Memory B cell (primary cell): Measurements from ENCODE around the gene ITGB5.
A peak's percentile ranks its signal among the peaks of the same experiment; 100 is the strongest.

ENCODE experiments used
- ATAC-seq: fragments of 150-1000 bp; cut with Tn5 transposase; 2 replicates; pipeline ENCODE4 v1.10.0; 2021; ENCODE audit warnings: low read depth, mild to moderate bottlenecking, moderate library complexity
- DNase-seq, 2 donors: peaks; one replicate each; pipeline ENCODE4 v3.0.0; 2022; ENCODE audit warnings: low spot score in 2 of 2
- H3K27ac Mint-ChIP-seq: one replicate; pipeline ENCODE4 v1.8.0; 2022; ENCODE audit warnings: mild to moderate bottlenecking, moderate library complexity, mixed read lengths
- H3K27me3 Mint-ChIP-seq: one replicate; pipeline ENCODE4 v1.8.0; 2022; ENCODE audit warnings: mixed read lengths
- H3K36me3 Mint-ChIP-seq: one replicate; pipeline ENCODE4 v1.8.0; 2022; ENCODE audit warnings: mild to moderate bottlenecking, mixed read lengths
- H3K4me1 Mint-ChIP-seq: one replicate; pipeline ENCODE4 v1.8.0; 2022; ENCODE audit warnings: mixed read lengths
- H3K4me3 Mint-ChIP-seq: one replicate; pipeline ENCODE4 v1.8.0; 2022; ENCODE audit warnings: mild to moderate bottlenecking, moderate library complexity, mixed read lengths
- H3K9me3 Mint-ChIP-seq: one replicate; pipeline ENCODE4 v1.8.0; 2022; ENCODE audit warnings: mixed read lengths

The ITGB5 gene

DNA sequence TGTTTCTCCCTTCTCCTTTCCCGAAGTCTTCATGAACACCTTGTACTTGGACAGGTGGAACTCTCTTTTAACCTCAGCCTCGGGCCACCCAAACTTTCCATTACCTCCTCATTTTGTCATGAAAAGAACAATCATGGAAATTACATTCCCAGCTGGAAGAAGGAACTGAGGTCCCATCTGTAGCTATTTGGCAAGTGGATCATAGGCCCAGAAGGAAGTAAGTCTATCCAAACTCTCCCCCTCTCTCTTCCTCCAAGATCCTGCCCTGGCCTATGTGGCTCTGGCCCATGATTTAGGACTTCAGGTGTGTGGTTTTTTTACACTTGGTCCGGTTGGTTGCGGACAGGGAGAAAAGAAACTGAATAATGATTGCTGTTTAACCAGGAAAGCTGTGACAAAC, 44.1 kb downstream of the ITGB5 start:
- no peak for DNase-seq
- Mint-ChIP-seq H3K4me1 (no peaks in the 10 kb centered on the region), H3K9me3 (no peaks in the 10 kb centered on the region), H3K4me3 (no peak overlapping the region), H3K27me3 (peaks cover 10% of the 10 kb centered on the region), H3K36me3 (peaks cover 2% of the 10 kb centered on the region), H3K27ac (no peak overlapping the region)
- ATAC-seq, result no peak

- H3K36me3 Mint-ChIP-seq, result peaks cover 2% of the 10 kb centered on the region
- ATAC-seq, result no peak
- no peaks in the 10 kb centered on the region for H3K4me1 Mint-ChIP-seq
- H3K27ac Mint-ChIP-seq, result no peak overlapping the region
- H3K4me3 Mint-ChIP-seq, result no peak overlapping the region
- no peaks in the 10 kb centered on the region for H3K9me3 Mint-ChIP-seq
- no peak for DNase-seq
- peaks cover 11% of the 10 kb centered on the region for H3K27me3 Mint-ChIP-seq
Measured at GRCh38 chr3:124841517-124841916, 45.6 kb downstream of the ITGB5 start.

- H3K36me3 Mint-ChIP-seq, result peaks cover 2% of the 10 kb centered on the region
- no peak for ATAC-seq
- H3K4me3 Mint-ChIP-seq, result no peak overlapping the region
- H3K9me3 Mint-ChIP-seq, result no peaks in the 10 kb centered on the region
- peaks cover 3% of the 10 kb centered on the region for H3K4me1 Mint-ChIP-seq
- no peak for DNase-seq
- peaks cover 14% of the 10 kb centered on the region for H3K27me3 Mint-ChIP-seq
- H3K27ac Mint-ChIP-seq, result no peak overlapping the region
Measured at GRCh38 chr3:124840331-124840730, 46.8 kb downstream of the ITGB5 start.

- ATAC-seq, result no peak
- DNase-seq, result no peak
- H3K27ac Mint-ChIP-seq, result no peak overlapping the region
- H3K36me3 Mint-ChIP-seq, result peaks cover 2% of the 10 kb centered on the region
- H3K4me3 Mint-ChIP-seq, result no peak overlapping the region
- peaks cover 7% of the 10 kb centered on the region for H3K4me1 Mint-ChIP-seq
- H3K9me3 Mint-ChIP-seq, result no peaks in the 10 kb centered on the region
- H3K27me3 Mint-ChIP-seq, result peaks cover 19% of the 10 kb centered on the region
Measured at GRCh38 chr3:124839896-124840295, 47.3 kb downstream of the ITGB5 start.

GRCh38 chr3:124838963-124839362, 48.2 kb downstream of the ITGB5 start:
- peaks cover 22% of the 10 kb centered on the region for H3K27me3 Mint-ChIP-seq
- no peak overlapping the region for H3K4me3 Mint-ChIP-seq
- no peaks in the 10 kb centered on the region for H3K9me3 Mint-ChIP-seq
- DNase-seq (no peak), ATAC-seq (no peak)
- H3K36me3 Mint-ChIP-seq, result peaks cover 2% of the 10 kb centered on the region
- peaks cover 12% of the 10 kb centered on the region for H3K4me1 Mint-ChIP-seq
- H3K27ac Mint-ChIP-seq, result no peak overlapping the region

GRCh38 chr3:124837730-124838186, 49.4 kb downstream of the ITGB5 start:
- Mint-ChIP-seq H3K4me3 (no peak overlapping the region), H3K27me3 (peaks cover 24% of the 10 kb centered on the region), H3K4me1 (peaks cover 14% of the 10 kb centered on the region), H3K9me3 (no peaks in the 10 kb centered on the region), H3K27ac (no peak overlapping the region), H3K36me3 (peaks cover 2% of the 10 kb centered on the region)
- ATAC-seq (no peak), DNase-seq (no peak)

DNA sequence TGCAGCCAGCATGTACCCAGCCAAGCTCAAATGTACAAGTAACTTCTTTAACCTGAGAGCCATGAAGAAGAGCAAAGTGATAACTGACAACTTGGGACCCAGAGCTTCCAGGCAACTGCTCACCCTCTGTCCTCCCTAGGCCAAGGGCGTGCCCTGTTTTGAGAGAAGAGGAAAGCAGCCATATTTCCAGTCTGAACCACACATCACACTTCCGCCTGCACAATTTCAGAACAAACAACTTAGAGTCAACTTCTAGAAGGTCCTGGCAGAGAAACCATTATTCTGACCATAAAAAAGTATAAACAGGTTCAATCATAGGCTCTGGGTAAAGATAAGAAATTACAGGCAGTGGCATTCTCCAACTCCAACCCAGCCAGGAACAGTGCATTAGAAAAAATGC, 50.1 kb downstream of the ITGB5 start:
- ATAC-seq (no peak), DNase-seq (no peak)
- Mint-ChIP-seq H3K9me3 (no peaks in the 10 kb centered on the region), H3K4me3 (no peak overlapping the region), H3K27me3 (peaks cover 22% of the 10 kb centered on the region), H3K27ac (no peak overlapping the region), H3K4me1 (peaks cover 14% of the 10 kb centered on the region), H3K36me3 (peaks cover 2% of the 10 kb centered on the region)

DNA sequence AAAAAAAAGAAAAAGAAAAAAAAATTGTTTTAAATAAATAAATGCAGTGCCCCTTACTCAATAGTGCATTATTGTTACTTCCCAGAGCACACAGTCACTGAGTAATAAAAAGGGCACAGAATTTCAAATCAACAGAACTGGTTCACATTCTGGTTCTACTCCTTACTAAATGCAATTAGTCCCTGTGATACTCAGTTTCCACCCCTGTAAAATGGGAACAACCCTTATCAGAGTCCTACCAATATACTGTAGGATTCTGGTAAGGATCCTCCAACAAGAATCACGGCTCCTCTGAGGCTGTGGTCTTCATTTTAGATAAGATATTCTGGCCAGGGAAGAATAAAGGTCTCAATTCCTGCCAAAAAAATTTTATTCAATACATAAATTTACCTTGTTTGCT, 50.7 kb downstream of the ITGB5 start:
- Mint-ChIP-seq H3K9me3 (no peaks in the 10 kb centered on the region), H3K27ac (no peak overlapping the region)

GRCh38 chr3:124834723-124835718, 52.1 kb downstream of the ITGB5 start:
- H3K36me3 Mint-ChIP-seq, result peaks cover under 1% of the 10 kb centered on the region
- H3K27me3 Mint-ChIP-seq, result peaks cover 21% of the 10 kb centered on the region
- peak overlapping the region; percentile 73 for H3K4me3 Mint-ChIP-seq
- peak; percentile 4 to 13 for DNase-seq
- ATAC-seq, result peak; percentile 89
- peak overlapping the region; percentile 37 for H3K27ac Mint-ChIP-seq
- peaks cover 14% of the 10 kb centered on the region for H3K4me1 Mint-ChIP-seq
- H3K9me3 Mint-ChIP-seq, result no peaks in the 10 kb centered on the region

More for the DNA sequence above, 50.7 kb downstream of the ITGB5 start:
- ATAC-seq (no peak), DNase-seq (no peak)
- Mint-ChIP-seq H3K4me3 (no peak overlapping the region), H3K36me3 (peaks cover 2% of the 10 kb centered on the region), H3K4me1 (peaks cover 14% of the 10 kb centered on the region), H3K27me3 (peaks cover 23% of the 10 kb centered on the region)

DNA sequence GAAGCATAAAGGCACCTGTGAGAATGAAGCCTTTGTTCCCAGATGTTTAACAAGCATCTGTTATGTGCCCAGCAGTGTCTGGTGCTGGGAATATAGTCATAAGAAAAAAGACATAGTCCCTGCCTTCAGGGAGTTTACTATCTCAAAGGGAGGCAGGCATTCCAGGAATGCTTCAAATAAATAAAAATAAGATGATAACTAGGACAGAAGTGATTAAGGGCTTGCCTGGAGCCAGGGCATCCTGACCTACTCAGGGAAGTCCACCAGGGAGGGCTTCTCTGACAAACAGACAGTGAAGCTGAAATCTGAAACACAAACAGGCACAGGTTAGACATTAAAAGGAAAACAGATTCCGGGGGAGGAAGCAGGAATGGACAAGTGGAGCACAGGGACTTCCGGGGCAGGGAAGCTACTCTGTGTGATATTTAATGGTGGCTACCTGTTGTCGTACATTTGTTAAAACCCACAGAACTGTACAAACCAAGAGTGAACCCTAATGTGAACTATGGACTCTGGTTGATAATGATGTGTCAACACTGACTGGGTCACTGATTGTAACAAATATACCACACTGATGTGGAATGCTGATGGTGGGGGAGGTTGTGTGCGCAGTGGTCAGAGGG, 53.3 kb downstream of the ITGB5 start:
- no peaks in the 10 kb centered on the region for H3K36me3 Mint-ChIP-seq
- peaks cover 24% of the 10 kb centered on the region for H3K27me3 Mint-ChIP-seq
- H3K4me3 Mint-ChIP-seq, result no peak overlapping the region
- no peak overlapping the region for H3K27ac Mint-ChIP-seq
- H3K9me3 Mint-ChIP-seq, result no peaks in the 10 kb centered on the region
- no peak for DNase-seq
- no peak for ATAC-seq
- H3K4me1 Mint-ChIP-seq, result peaks cover 19% of the 10 kb centered on the region

GRCh38 chr3:124832782-124833709, 54.1 kb downstream of the ITGB5 start:
- Mint-ChIP-seq H3K4me3 (no peak overlapping the region), H3K27me3 (peaks cover 27% of the 10 kb centered on the region), H3K36me3 (no peaks in the 10 kb centered on the region), H3K4me1 (peaks cover 19% of the 10 kb centered on the region), H3K9me3 (no peaks in the 10 kb centered on the region), H3K27ac (no peak overlapping the region)
- ATAC-seq (no peak), DNase-seq (no peak)

- H3K4me3 Mint-ChIP-seq, result no peak overlapping the region
- H3K9me3 Mint-ChIP-seq, result no peaks in the 10 kb centered on the region
- H3K36me3 Mint-ChIP-seq, result no peaks in the 10 kb centered on the region
- no peak for ATAC-seq
- H3K4me1 Mint-ChIP-seq, result peaks cover 19% of the 10 kb centered on the region
- H3K27ac Mint-ChIP-seq, result no peak overlapping the region
- H3K27me3 Mint-ChIP-seq, result peaks cover 26% of the 10 kb centered on the region
- no peak for DNase-seq
Measured at GRCh38 chr3:124831628-124832199, 55.5 kb downstream of the ITGB5 start.

DNA sequence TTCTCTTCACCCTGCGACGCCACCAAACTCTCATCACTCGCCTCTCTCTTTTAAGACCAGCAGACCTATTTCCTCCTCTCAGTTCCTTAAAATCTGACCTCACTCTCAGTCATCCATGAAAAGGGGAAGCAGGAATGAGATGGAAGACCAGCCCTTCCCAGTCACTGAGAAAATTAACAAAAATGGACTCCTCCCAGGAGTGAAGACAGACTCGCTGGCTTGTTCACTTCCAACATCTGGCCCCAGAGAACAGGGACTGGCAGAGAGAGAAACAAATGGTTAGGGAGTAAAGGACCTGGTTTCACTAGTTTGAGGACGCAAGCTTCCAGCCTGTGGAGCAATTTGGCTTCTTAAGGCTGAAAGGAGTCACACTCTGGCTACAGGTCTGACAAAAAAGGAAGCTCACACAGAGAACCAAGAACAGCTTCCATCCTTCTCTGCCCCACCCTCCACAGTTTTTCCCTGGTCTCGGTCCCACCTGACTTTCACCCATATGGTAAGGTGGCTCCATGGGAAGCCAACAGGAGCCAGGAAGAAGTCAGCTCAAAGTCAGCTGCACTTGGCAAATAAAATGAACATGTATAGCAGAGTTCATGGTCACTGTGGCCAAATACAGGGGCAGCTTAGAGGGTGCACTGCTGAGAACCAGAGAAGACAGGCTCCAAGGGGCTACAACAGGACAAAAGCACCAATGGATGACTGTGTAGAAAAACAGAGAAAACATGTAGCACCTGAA, 57.2 kb downstream of the ITGB5 start:
- DNase-seq (no peak), ATAC-seq (no peak)
- Mint-ChIP-seq H3K36me3 (no peaks in the 10 kb centered on the region), H3K4me3 (no peak overlapping the region), H3K27me3 (peaks cover 21% of the 10 kb centered on the region), H3K27ac (no peak overlapping the region), H3K9me3 (no peaks in the 10 kb centered on the region), H3K4me1 (peaks cover 13% of the 10 kb centered on the region)
